ENCODE measurements around the gene CAMTA1. TPM values are rescaled to one million over a fixed set of nuclear protein-coding genes. Genes with fewer than 3 reads are reported as not detected.

Gene CAMTA1
- total and polyA plus RNA-seq, 9 of the 15 experiments (the other 6 are each of a cell fraction or from before 2014, with no cell fraction given), result 43.9 to 161 (median 65.9) TPM

- TF ChIP-seq TCFL5 (CRISPR knock-in tag; conservative IDR thresholded peaks at IDR 0.05), result no peak
- no peak for TF ChIP-seq TBP (optimal IDR thresholded peaks at IDR 0.05; ENCODE audit: low read depth, low read length)
- no peak for TF ChIP-seq PPARD (CRISPR knock-in tag; IDR thresholded peaks at IDR 0.05)
- no peak for TF ChIP-seq TFAP4 (CRISPR knock-in tag; IDR thresholded peaks at IDR 0.05; ENCODE audit: borderline replicate concordance)
- no peak for TF ChIP-seq ZKSCAN3 (CRISPR knock-in tag; IDR thresholded peaks at IDR 0.05)
- peak; percentile 63 for TF ChIP-seq RFX1 (IDR thresholded peaks at IDR 0.05)
- TF ChIP-seq SREBF1 (IDR thresholded peaks at IDR 0.05; ENCODE audit: borderline replicate concordance, low read depth, low read length), result no peak
- TF ChIP-seq E2F6 (IDR thresholded peaks at IDR 0.05; ENCODE audit: borderline replicate concordance in 1 of 2, extremely low read depth in 1 of 2, insufficient read depth in 1 of 2, insufficient read length in 1 of 2, low read depth in 1 of 2, low read length in 1 of 2, poor library complexity in 1 of 2, severe bottlenecking in 1 of 2), result peak in 1 of 2 experiments; percentile 62
- TF ChIP-seq MAFG (tag; conservative IDR thresholded peaks at IDR 0.05), result no peak
- TF ChIP-seq ZBTB5 (IDR thresholded peaks at IDR 0.05), result 0 out of 2 replicates have a peak, but pooled peaks have one; percentile 30
- TF ChIP-seq MTA2 (IDR thresholded peaks at IDR 0.05; ENCODE audit: low read depth), result no peak
- no peak for TF ChIP-seq NFE2 (IDR thresholded peaks at IDR 0.05; ENCODE audit: low read depth)
- no peak for TF ChIP-seq YBX1 (IDR thresholded peaks at IDR 0.05)
- no peak for TF ChIP-seq ZNF395 (CRISPR knock-in tag; IDR thresholded peaks at IDR 0.05)
- TF ChIP-seq HINFP (tag; conservative IDR thresholded peaks at IDR 0.05; ENCODE audit: low read depth), result peak; percentile 78
- no peak for TF ChIP-seq MEF2D (tag; conservative IDR thresholded peaks at IDR 0.05; ENCODE audit: low read depth)
- TF ChIP-seq ZC3H4 (CRISPR knock-in tag; IDR thresholded peaks at IDR 0.05; ENCODE audit: borderline replicate concordance), result no peak
- no peak for TF ChIP-seq ZNF584 (CRISPR knock-in tag; IDR thresholded peaks at IDR 0.05; ENCODE audit: low read depth)
- no peak for TF ChIP-seq E2F8 (IDR thresholded peaks at IDR 0.05; ENCODE audit: low read depth, partially characterized antibody)
Observed at GRCh38 chr1:7650801-7651200, 865.5 kb downstream of the CAMTA1 start (continued).
